Measurements from ENCODE around the gene PSME3IP1. TPM values are rescaled to one million over a fixed set of nuclear protein-coding genes. Genes with fewer than 3 reads are reported as not detected.
"Not testable (repeated sequence)": the region's sequence is repeated elsewhere in the genome, so short reads cannot be mapped to it uniquely, and the experiment has no call there.

Gene PSME3IP1
- polyA plus RNA-seq, 1 of the 3 experiments (the other 2 are of a cell fraction), result 80.9 TPM

GRCh38 chr16:57111420-57111819, 74.4 kb downstream of the PSME3IP1 start:
- Histone ChIP-seq H3K27me3 (ENCODE audit: insufficient read depth) (no peaks in the 10 kb centered on the region), H3K79me2 (ENCODE audit: insufficient read depth) (peaks cover 9% of the 10 kb centered on the region; the same call in 1 of the 2 replicates), H3K4me1 (ENCODE audit: control insufficient read depth in 1 of 2, insufficient read depth in 2 of 2, low read depth in 1 of 2, low read length in 1 of 2) (peaks cover 0 to 30% of the 10 kb centered on the region in 2 experiments; a peak in 1 of 4 replicates), H4K20me1 (ENCODE audit: insufficient read depth) (0 out of 2 replicates have a peak, but pooled peaks cover 2% of the 10 kb centered on the region), H3K27ac (ENCODE audit: low read depth in 2 of 2, low read length in 1 of 2) (no peak overlapping the region), H3F3A (replicated peaks; ENCODE audit: insufficient read depth) (peaks cover 4% of the 10 kb centered on the region), H3K9me3 (no peaks in the 10 kb centered on the region), H3K36me3 (replicated peaks in 1 of 2; ENCODE audit: control insufficient read depth in 1 of 2, insufficient read depth in 2 of 2, low read length in 1 of 2) (peaks cover 0 to 7% of the 10 kb centered on the region in 2 experiments), H3K4me3 (ENCODE audit: low read depth in 2 of 2, low read length in 1 of 2) (no peak overlapping the region), H3K4me2 (no peak overlapping the region), H3K9me2 (no peaks in the 10 kb centered on the region), H3K9ac (no peak overlapping the region), H2AFZ (ENCODE audit: low read depth) (no peak overlapping the region)
- no peak for DNase-seq
- WGBS (ENCODE audit: low lambda C conversion rate), result 95% methylated on average over 2 of the region's 2 CpGs
- TF ChIP-seq ELF1 (IDR thresholded peaks at IDR 0.05) (no peak), JUND (IDR thresholded peaks at IDR 0.05) (no peak), EP300 (IDR thresholded peaks at IDR 0.05; ENCODE audit: borderline replicate concordance in 1 of 2, low read depth in 1 of 2, low read length in 1 of 2) (no peak), TEAD4 (IDR thresholded peaks at IDR 0.05; ENCODE audit: borderline replicate concordance, insufficient read depth) (no peak), EZH2phosphoT487 (IDR thresholded peaks at IDR 0.05; ENCODE audit: borderline replicate concordance, low read depth) (no peak), USF1 (IDR thresholded peaks at IDR 0.05; ENCODE audit: borderline replicate concordance, low read depth) (no peak), FOXJ3 (CRISPR knock-in tag; IDR thresholded peaks at IDR 0.05) (no peak), NFIC (IDR thresholded peaks at IDR 0.05; ENCODE audit: borderline replicate concordance) (no peak), POLR2AphosphoS5 (IDR thresholded peaks at IDR 0.05; ENCODE audit: low read depth, low read length) (no peak)
- TF ChIP-seq, protein P1, sequence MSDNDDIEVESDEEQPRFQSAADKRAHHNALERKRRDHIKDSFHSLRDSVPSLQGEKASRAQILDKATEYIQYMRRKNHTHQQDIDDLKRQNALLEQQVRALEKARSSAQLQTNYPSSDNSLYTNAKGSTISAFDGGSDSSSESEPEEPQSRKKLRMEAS (IDR thresholded peaks at IDR 0.05; ENCODE audit: low read depth), result no peak
- TF ChIP-seq, protein P2, sequence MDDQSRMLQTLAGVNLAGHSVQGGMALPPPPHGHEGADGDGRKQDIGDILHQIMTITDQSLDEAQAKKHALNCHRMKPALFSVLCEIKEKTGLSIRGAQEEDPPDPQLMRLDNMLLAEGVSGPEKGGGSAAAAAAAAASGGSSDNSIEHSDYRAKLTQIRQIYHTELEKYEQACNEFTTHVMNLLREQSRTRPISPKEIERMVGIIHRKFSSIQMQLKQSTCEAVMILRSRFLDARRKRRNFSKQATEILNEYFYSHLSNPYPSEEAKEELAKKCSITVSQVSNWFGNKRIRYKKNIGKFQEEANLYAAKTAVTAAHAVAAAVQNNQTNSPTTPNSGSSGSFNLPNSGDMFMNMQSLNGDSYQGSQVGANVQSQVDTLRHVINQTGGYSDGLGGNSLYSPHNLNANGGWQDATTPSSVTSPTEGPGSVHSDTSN (IDR thresholded peaks at IDR 0.05), result no peak
- CTCF ChIA-PET, result interaction anchor here (0.8 to 2.2 kb wide), 5 partner anchors 9 to 319 kb away, joined by 3 to 9 read pairs (median 3); partner anchors contain the start of gene CPNE2
- POLR2A ChIA-PET, result interaction anchor here (0.7 kb wide), 1 partner anchor 63 kb away, joined by 3 read pairs; no protein-coding TSS in a partner anchor

DNA sequence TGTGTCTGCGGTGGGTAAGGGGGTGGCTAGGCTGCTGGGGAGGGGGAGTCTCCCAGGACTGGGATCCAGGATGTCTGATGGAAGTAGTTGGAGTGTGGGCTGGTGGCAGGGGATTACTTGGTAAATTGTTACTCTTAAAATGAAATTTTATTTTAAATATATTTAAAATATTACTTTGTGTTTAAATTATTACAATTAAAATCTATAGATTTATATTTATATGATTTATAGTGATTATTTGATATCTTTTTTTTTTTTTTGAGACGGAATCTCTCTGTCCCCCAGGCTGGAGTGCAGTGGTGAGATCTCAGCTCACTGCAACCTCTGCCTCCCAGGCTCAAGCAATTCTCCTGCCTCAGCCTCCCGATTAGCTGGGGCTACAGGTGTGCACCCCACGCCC, 74.9 kb downstream of the PSME3IP1 start:
- no peaks in the 10 kb centered on the region for H3K9me3 ChIP-seq
- ChIA-PET CTCF (interaction anchor here (1.2 to 2.2 kb wide), 4 partner anchors 8 to 27 kb away, joined by 3 to 9 read pairs (median 4); partner anchors contain the start of gene CPNE2), POLR2A (interaction anchor here (0.7 kb wide), 1 partner anchor 64 kb away, joined by 3 read pairs; no protein-coding TSS in a partner anchor)
- no peak overlapping the region for H3K4me2 ChIP-seq
- peaks cover 4% of the 10 kb centered on the region for H3F3A ChIP-seq (replicated peaks; ENCODE audit: insufficient read depth)
- peaks cover 10% of the 10 kb centered on the region; the same call in 1 of the 2 replicates for H3K79me2 ChIP-seq (ENCODE audit: insufficient read depth)
- no peak overlapping the region for H2AFZ ChIP-seq (ENCODE audit: low read depth)
- 0 out of 2 replicates have a peak, but pooled peaks cover 2% of the 10 kb centered on the region for H4K20me1 ChIP-seq (ENCODE audit: insufficient read depth)
- H3K4me3 ChIP-seq (ENCODE audit: low read depth in 2 of 2, low read length in 1 of 2), result no peak overlapping the region
- H3K9me2 ChIP-seq, result no peaks in the 10 kb centered on the region
- no peak overlapping the region for H3K27ac ChIP-seq (ENCODE audit: low read depth in 2 of 2, low read length in 1 of 2)
- H3K4me1 ChIP-seq (ENCODE audit: control insufficient read depth in 1 of 2, insufficient read depth in 2 of 2, low read depth in 1 of 2, low read length in 1 of 2), result peaks cover 0 to 28% of the 10 kb centered on the region in 2 experiments; a peak in 1 of 4 replicates
- no peak overlapping the region for H3K9ac ChIP-seq
- TF ChIP-seq GATA2 (CRISPR knock-in tag; IDR thresholded peaks at IDR 0.05) (no peak), RAD21 (IDR thresholded peaks at IDR 0.05; ENCODE audit: low read length) (no peak)
- H3K36me3 ChIP-seq (replicated peaks in 1 of 2; ENCODE audit: control insufficient read depth in 1 of 2, insufficient read depth in 2 of 2, low read length in 1 of 2), result peaks cover 0 to 5% of the 10 kb centered on the region in 2 experiments
- 92% methylated on average over 4 of the region's 4 CpGs for WGBS (ENCODE audit: low lambda C conversion rate)
- DNase-seq, result no peak
- no peaks in the 10 kb centered on the region for H3K27me3 ChIP-seq (ENCODE audit: insufficient read depth)

DNA sequence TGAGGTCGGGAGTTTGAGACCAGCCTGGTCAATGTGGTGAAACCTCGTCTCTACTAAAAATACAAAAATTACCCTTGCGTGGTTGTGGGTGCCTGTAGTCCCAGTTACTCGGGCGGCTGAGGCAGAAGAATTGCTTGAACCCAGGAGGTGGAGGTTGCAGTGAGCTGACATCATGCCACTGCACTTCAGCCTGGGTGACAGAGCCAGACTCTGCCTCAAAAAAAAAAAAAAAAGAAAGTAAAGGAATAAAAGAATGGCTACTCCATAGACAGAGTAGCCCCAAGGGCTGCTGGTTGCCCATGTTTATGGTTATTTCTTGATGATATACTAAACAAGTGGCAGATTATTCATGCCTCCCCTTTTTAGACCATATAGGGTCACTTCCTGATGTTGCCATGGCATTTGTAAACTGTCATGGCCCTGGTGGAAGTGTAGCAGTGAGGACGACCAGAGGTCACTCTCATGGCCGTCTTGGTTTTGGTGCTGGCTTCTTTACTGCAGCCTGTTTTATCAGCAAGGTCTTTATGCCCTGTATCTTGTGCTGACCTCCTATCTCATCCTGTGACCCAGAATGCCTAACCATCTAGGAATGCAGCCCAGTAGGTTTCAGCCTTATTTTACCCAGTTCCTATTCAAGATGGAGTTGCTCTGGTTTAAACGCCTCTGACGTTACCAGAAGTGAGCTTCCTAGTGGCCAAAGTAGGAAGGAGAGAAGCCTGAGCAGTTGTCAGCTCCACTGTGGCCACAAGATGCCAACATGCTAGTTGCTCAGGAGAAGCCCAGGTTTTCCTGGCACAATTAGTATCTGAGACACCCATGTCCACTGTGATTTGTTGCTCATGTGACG, 76.4 kb downstream of the PSME3IP1 start:
- H3F3A ChIP-seq (replicated peaks; ENCODE audit: insufficient read depth); H3K36me3 ChIP-seq (replicated peaks in 1 of 2; ENCODE audit: control insufficient read depth in 1 of 2, insufficient read depth in 2 of 2, low read length in 1 of 2); POLR2A ChIA-PET; H3K9ac ChIP-seq; H2AFZ ChIP-seq (ENCODE audit: low read depth); H3K9me3 ChIP-seq; H3K27me3 ChIP-seq (ENCODE audit: insufficient read depth); H3K9me2 ChIP-seq; H4K20me1 ChIP-seq (ENCODE audit: insufficient read depth); H3K27ac ChIP-seq (ENCODE audit: low read depth in 2 of 2, low read length in 1 of 2); H3K4me3 ChIP-seq (ENCODE audit: low read depth in 2 of 2, low read length in 1 of 2); H3K4me2 ChIP-seq; DNase-seq: not testable (repeated sequence)
- CTCF ChIA-PET, result interaction anchor here (0.9 to 2.2 kb wide), 3 partner anchors 17 to 29 kb away, joined by 3 to 4 read pairs (median 4); partner anchors contain the start of gene CPNE2
- peaks cover 10% of the 10 kb centered on the region; the same call in 1 of the 2 replicates for H3K79me2 ChIP-seq (ENCODE audit: insufficient read depth)
- peaks cover 0 to 18% of the 10 kb centered on the region in 2 experiments; a peak in 1 of 4 replicates for H3K4me1 ChIP-seq (ENCODE audit: control insufficient read depth in 1 of 2, insufficient read depth in 2 of 2, low read depth in 1 of 2, low read length in 1 of 2)
- 94% methylated on average over 10 of the region's 10 CpGs for WGBS (ENCODE audit: low lambda C conversion rate)
